ENCODE measurements around the gene CYP19A1.

CYP19A1 gene

GRCh38 chr15:51338496-51338895 is at the start of gene CYP19A1:
CYP19A1 (minus strand) TSS chr15:51338596; CDS start chr15:51242912, 95,684 bp downstream.
- Mint-ChIP-seq H3K4me3 (no peak within 1 kb of the TSS), H3K4me1 (ENCODE audit: low read depth) (no peaks in the 10 kb centered on the region), H3K27me3 (peaks cover 4% of the 10 kb centered on the region), H3K9me3 (ENCODE audit: low read depth) (no peaks in the 10 kb centered on the region), H3K36me3 (no peaks in the 10 kb centered on the region), H3K27ac (no peak within 1 kb of the TSS)

GRCh38 chr15:51387699-51388041 is 49.3 kb upstream of the CYP19A1 start:
- Mint-ChIP-seq H3K36me3 (no peaks in the 10 kb centered on the region), H3K9me3 (ENCODE audit: low read depth) (no peaks in the 10 kb centered on the region), H3K4me1 (ENCODE audit: low read depth) (no peaks in the 10 kb centered on the region), H3K27me3 (peaks cover 6% of the 10 kb centered on the region), H3K4me3 (no peak overlapping the region), H3K27ac (no peak overlapping the region)

DNA sequence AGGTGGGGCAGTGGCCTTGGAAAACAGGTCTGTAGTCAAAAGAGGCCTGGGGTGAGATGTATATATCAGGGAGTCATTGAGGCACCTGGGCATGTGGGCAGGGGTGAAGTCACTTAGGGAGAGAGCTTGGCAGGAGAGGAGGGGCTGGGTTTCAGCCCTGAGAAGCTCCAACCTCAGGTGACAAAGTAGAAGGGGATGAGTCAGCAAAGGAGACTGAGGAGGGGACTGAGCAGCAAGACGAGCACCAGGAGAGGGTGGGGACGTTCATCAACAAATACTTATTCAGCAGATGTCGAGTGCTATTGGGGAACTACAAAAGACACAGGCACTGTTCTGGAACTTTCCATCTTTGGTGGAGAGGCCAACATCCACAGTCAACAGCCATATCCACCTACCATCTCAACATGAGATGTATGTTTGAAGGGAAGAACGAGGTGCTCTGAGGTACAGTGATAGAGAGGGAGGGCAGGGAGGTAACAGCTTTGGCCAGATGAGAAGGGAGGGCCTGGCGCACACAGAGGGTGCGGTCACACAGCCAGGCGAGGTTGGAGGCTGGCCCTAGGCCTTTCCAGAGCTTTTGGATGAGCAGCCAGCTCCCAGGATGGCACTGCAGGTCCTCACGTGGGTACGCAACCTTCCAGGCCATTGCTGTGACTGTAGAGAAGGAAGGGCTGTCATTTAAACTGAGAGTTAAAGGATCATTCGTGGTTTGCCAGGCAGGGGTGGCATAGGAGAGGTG is 48.7 kb upstream of the CYP19A1 start:
- no peak overlapping the region for H3K27ac Mint-ChIP-seq

DNA sequence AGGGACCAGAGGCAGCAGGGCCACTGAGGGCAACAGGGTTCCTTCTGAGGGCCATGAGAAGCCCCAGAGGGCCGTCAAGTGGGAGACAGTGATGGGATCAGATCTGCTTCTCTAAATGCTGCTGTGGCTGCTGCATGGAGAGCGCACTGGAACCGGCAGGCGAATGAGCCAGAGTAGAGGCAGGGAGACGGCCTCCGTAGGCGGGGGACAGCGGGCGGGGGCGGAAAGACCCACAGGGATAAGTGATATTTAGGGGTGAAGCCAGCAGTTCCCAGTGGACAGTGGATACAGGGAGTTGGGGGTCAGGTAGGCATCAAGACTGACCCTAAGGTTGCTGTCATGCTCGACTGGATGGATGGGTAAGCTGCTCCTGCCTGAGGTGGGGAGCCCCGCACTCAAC is 48.1 kb upstream of the CYP19A1 start:
- Mint-ChIP-seq H3K27ac (no peak overlapping the region), H3K4me1 (ENCODE audit: low read depth) (no peaks in the 10 kb centered on the region), H3K9me3 (ENCODE audit: low read depth) (no peaks in the 10 kb centered on the region), H3K4me3 (no peak overlapping the region), H3K36me3 (no peaks in the 10 kb centered on the region), H3K27me3 (peaks cover 6% of the 10 kb centered on the region)

More for the DNA sequence above, 48.7 kb upstream of the CYP19A1 start:
- H3K27me3 Mint-ChIP-seq = peaks cover 6% of the 10 kb centered on the region
- no peaks in the 10 kb centered on the region for H3K9me3 Mint-ChIP-seq (ENCODE audit: low read depth)
- H3K4me3 Mint-ChIP-seq = no peak overlapping the region
- no peaks in the 10 kb centered on the region for H3K36me3 Mint-ChIP-seq
- H3K4me1 Mint-ChIP-seq (ENCODE audit: low read depth) = no peaks in the 10 kb centered on the region

DNA sequence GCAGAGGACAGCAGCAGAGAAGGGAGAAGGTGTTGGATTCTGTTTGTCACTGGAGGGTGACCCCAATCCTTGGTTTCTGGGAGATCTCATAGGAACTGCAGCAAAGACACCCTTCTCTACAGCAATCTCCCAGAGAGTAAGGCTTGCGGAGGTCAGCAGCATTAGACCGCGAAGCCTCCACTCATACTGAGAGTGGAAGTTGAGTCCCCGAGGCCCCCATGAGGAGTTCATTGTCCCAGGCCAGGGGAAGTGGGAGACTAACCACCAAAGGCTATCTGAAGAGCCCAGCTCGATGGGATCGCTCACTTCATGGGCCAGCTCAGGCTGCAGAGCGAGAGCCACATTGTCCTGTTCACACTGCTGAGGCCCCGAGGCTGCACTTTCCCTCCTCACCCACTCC is 47.6 kb upstream of the CYP19A1 start:
- H3K9me3 Mint-ChIP-seq (ENCODE audit: low read depth) = no peaks in the 10 kb centered on the region
- H3K36me3 Mint-ChIP-seq = no peaks in the 10 kb centered on the region
- no peak overlapping the region for H3K4me3 Mint-ChIP-seq
- peaks cover 6% of the 10 kb centered on the region for H3K27me3 Mint-ChIP-seq
- no peak overlapping the region for H3K27ac Mint-ChIP-seq
- no peaks in the 10 kb centered on the region for H3K4me1 Mint-ChIP-seq (ENCODE audit: low read depth)

GRCh38 chr15:51382787-51383186 is 44.4 kb upstream of the CYP19A1 start:
- H3K27ac Mint-ChIP-seq = no peak overlapping the region
- no peak overlapping the region for H3K4me3 Mint-ChIP-seq
- no peaks in the 10 kb centered on the region for H3K36me3 Mint-ChIP-seq
- peaks cover 6% of the 10 kb centered on the region for H3K27me3 Mint-ChIP-seq
- H3K4me1 Mint-ChIP-seq (ENCODE audit: low read depth) = no peaks in the 10 kb centered on the region
- no peaks in the 10 kb centered on the region for H3K9me3 Mint-ChIP-seq (ENCODE audit: low read depth)

DNA sequence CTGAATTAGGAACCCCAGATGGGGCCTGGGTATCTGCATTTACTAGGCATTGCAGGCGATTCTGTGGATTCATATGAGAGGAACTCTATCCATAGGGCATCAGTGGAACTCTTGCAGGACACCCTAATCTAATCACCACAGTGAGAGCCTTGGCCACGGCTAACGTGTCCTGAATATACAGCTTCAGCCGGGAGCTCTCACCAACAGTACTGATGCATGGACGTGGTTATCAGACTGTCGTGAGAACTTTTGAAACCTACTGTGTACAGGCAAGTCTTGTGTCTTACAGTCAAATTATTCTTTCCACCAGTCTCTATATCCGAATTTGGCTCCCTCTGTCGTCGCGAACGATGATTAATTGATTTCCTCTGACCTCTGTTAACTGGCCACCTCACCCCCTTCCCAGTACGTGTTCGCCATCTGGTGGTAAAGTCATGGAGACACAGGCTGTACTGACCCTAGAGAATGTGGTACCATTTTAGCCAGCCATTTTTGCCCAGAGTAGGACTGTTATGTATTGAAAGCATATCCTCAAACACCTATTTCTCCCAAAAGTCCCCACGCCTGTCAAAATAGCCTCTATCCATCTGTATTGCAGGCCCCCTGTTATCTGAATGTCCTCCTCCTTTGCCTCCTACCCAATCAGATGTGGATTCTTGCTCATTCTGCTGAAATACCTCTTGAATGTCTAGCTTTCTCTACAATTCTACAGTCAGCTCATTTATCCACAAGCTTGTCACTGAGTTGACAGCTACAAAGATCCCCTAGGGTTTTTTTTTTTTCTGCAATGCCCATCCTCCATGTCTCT is 42.8 kb upstream of the CYP19A1 start:
- Mint-ChIP-seq H3K4me1 (ENCODE audit: low read depth) (no peaks in the 10 kb centered on the region), H3K27me3 (peaks cover 6% of the 10 kb centered on the region), H3K36me3 (no peaks in the 10 kb centered on the region), H3K9me3 (ENCODE audit: low read depth) (no peaks in the 10 kb centered on the region), H3K4me3 (no peak overlapping the region), H3K27ac (no peak overlapping the region)

DNA sequence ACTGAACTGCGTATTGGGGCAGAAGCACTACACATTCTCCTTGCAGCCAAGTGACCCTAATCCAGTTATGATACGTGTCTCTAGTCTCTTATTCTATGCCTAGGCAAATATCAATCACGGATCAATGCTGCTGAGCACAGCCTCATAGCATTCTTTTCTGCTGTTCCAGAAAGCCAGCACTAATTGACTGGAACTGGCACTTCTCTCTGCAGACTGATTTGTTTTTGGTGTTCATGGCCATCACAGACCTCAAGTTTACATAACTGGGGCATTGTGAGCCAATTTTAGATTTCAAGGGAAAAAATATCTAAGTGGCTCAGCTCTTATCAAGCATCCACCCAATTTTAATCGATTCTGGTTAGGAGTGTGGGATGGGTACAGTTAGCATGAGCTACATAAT is 41.0 kb upstream of the CYP19A1 start:
- H3K36me3 Mint-ChIP-seq = no peaks in the 10 kb centered on the region
- no peak overlapping the region for H3K27ac Mint-ChIP-seq

DNA sequence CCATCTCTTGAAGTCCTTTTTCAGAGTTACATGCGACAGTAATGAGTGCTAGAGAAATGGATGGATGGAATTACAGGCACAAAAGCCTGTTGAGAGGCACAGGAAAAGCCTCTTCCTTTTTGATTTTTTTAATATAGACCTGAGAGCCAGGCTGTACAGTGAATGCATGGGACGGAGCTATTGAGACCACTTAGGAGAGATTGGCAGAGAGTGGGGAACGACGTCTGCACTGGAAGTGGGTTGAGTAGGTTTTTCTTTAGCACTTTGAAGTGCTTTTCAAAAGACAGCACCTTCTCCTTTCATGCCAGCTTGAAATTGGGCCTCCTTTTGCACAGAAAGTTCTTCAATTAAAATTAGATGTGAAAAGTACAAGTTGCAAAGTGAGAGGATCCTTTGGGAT is 40.0 kb upstream of the CYP19A1 start:
- no peak overlapping the region for H3K4me3 Mint-ChIP-seq
- no peaks in the 10 kb centered on the region for H3K4me1 Mint-ChIP-seq (ENCODE audit: low read depth)
- no peaks in the 10 kb centered on the region for H3K9me3 Mint-ChIP-seq (ENCODE audit: low read depth)
- no peaks in the 10 kb centered on the region for H3K36me3 Mint-ChIP-seq
- H3K27me3 Mint-ChIP-seq = peaks cover 2% of the 10 kb centered on the region
- H3K27ac Mint-ChIP-seq = no peak overlapping the region

More for the DNA sequence above, 41.0 kb upstream of the CYP19A1 start:
- H3K27me3 Mint-ChIP-seq = peaks cover 4% of the 10 kb centered on the region
- H3K4me3 Mint-ChIP-seq = no peak overlapping the region
- H3K9me3 Mint-ChIP-seq (ENCODE audit: low read depth) = no peaks in the 10 kb centered on the region
- H3K4me1 Mint-ChIP-seq (ENCODE audit: low read depth) = no peaks in the 10 kb centered on the region

- H3K27ac Mint-ChIP-seq = no peak overlapping the region
- no peaks in the 10 kb centered on the region for H3K36me3 Mint-ChIP-seq
- H3K27me3 Mint-ChIP-seq = no peaks in the 10 kb centered on the region
- H3K9me3 Mint-ChIP-seq (ENCODE audit: low read depth) = no peaks in the 10 kb centered on the region
- no peaks in the 10 kb centered on the region for H3K4me1 Mint-ChIP-seq (ENCODE audit: low read depth)
- H3K4me3 Mint-ChIP-seq = no peak overlapping the region
These were observed 38.8 kb upstream of the CYP19A1 start for GRCh38 chr15:51377038-51377786.

DNA sequence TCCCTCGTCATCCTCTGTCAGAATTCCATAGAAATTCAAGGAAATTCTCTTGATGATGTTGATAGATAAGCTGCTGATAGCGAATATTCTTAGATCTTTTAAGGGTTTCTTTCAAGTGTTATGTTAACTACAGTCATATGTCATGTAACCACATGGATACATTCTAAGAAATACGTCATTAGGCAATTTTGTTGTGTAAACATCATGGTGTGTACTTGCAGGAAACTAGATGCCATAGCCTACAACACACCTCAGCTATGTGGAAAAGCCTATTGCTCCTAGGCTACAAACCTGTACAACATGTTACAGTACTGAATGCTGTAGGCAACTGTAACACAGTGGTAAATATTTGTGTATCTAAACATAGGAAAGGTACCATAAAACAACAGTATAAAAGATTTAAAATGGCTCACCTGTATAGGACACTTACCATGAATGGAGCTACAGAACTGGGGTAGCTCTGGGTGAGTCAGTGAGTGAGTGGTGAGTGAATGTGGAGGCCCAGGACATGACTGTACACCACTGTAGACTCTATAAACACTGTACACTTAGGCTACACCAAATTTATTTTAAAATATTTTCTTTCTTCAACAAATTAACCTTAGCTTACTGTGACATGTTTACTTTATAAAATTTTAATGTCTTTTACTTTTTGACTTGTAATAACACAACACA is 37.7 kb upstream of the CYP19A1 start:
- Mint-ChIP-seq H3K36me3 (no peaks in the 10 kb centered on the region), H3K4me3 (no peak overlapping the region), H3K27ac (no peak overlapping the region), H3K9me3 (ENCODE audit: low read depth) (no peaks in the 10 kb centered on the region), H3K27me3 (no peaks in the 10 kb centered on the region), H3K4me1 (ENCODE audit: low read depth) (no peaks in the 10 kb centered on the region)

GRCh38 chr15:51374131-51374530 is 35.7 kb upstream of the CYP19A1 start:
- no peaks in the 10 kb centered on the region for H3K36me3 Mint-ChIP-seq
- no peak overlapping the region for H3K4me3 Mint-ChIP-seq

GRCh38 chr15:51371266-51371665 is 32.9 kb upstream of the CYP19A1 start:
- Mint-ChIP-seq H3K27me3 (peaks cover 2% of the 10 kb centered on the region), H3K9me3 (ENCODE audit: low read depth) (no peaks in the 10 kb centered on the region), H3K27ac (no peak overlapping the region), H3K36me3 (no peaks in the 10 kb centered on the region), H3K4me1 (ENCODE audit: low read depth) (no peaks in the 10 kb centered on the region), H3K4me3 (no peak overlapping the region)

More at GRCh38 chr15:51374131-51374530, 35.7 kb upstream of the CYP19A1 start:
- Mint-ChIP-seq H3K27ac (no peak overlapping the region), H3K27me3 (peaks cover 1% of the 10 kb centered on the region), H3K4me1 (ENCODE audit: low read depth) (no peaks in the 10 kb centered on the region), H3K9me3 (ENCODE audit: low read depth) (no peaks in the 10 kb centered on the region)

GRCh38 chr15:51369451-51369761 is 31.0 kb upstream of the CYP19A1 start:
- Mint-ChIP-seq H3K4me3 (no peak overlapping the region), H3K9me3 (ENCODE audit: low read depth) (no peaks in the 10 kb centered on the region), H3K36me3 (no peaks in the 10 kb centered on the region), H3K4me1 (ENCODE audit: low read depth) (no peaks in the 10 kb centered on the region), H3K27ac (no peak overlapping the region), H3K27me3 (peaks cover 2% of the 10 kb centered on the region)

Measured in activated naive CD8-positive, alpha-beta T cell (primary cell).